Fibroblast of lung (primary cell): ENCODE measurements around the gene RAB25. TPM values are rescaled to one million over a fixed set of nuclear protein-coding genes. Genes with fewer than 3 reads are reported as not detected.
"Not testable (repeated sequence)": the region's sequence is repeated elsewhere in the genome, so short reads cannot be mapped to it uniquely, and the experiment has no call there.

Experiments
- DNase-seq, 2 donors: peaks; one replicate each; pipeline versions ENCODE4 v3.0.0 to v3.0.0-alpha.2; 2010; ENCODE audit warnings: low read depth in 2 of 2
- H2AFZ ChIP-seq: 2 replicates; pipeline ENCODE4 v1.5.1; 2012; ENCODE audit warnings: low read length, control low read depth, inconsistent platforms
- H3K27ac ChIP-seq: 2 replicates; pipeline ENCODE4 v1.5.1; 2011; ENCODE audit warnings: low read length, control low read depth; ENCODE audit not compliant: insufficient read depth
- H3K27me3 ChIP-seq: 2 replicates; pipeline ENCODE4 v1.5.1; 2011; ENCODE audit warnings: mild to moderate bottlenecking, low read length; ENCODE audit not compliant: control insufficient read depth, insufficient read depth
- H3K36me3 ChIP-seq: 2 replicates; pipeline ENCODE4 v1.5.1; 2011; ENCODE audit warnings: low read length; ENCODE audit not compliant: control insufficient read depth, insufficient read depth
- H3K4me1 ChIP-seq: 2 replicates; pipeline ENCODE4 v1.5.1; 2011; ENCODE audit warnings: low read length; ENCODE audit not compliant: control insufficient read depth, insufficient read depth; ENCODE audit errors: extremely low read depth
- H3K4me2 ChIP-seq: 2 replicates; pipeline ENCODE4 v1.5.1; 2011; ENCODE audit warnings: low read length, control low read depth; ENCODE audit not compliant: insufficient read depth; ENCODE audit errors: extremely low read depth
- H3K4me3 ChIP-seq, 4 experiments: fragments of 200-600 bp in 1 of 4; sonication (generic) in 1 of 4; replicated peaks in 1 of 4; 2 replicates each; pipeline ENCODE4 v1.5.1; 2011 to 2016; ENCODE audit warnings: low read length in 4 of 4, low read depth in 3 of 4, mild to moderate bottlenecking in 3 of 4, control low read depth in 2 of 4, inconsistent platforms in 1 of 4, mixed read lengths in 1 of 4; ENCODE audit not compliant: insufficient read depth in 1 of 4; ENCODE audit errors: control extremely low read depth in 1 of 4
- H3K79me2 ChIP-seq: 2 replicates; pipeline ENCODE4 v1.5.1; 2012; ENCODE audit warnings: mild to moderate bottlenecking, low read length, inconsistent platforms; ENCODE audit not compliant: control insufficient read depth, insufficient read depth
- H3K9ac ChIP-seq: 2 replicates; pipeline ENCODE4 v1.5.1; 2011; ENCODE audit warnings: mild to moderate bottlenecking, low read length, control low read depth; ENCODE audit not compliant: insufficient read depth
- H3K9me3 ChIP-seq: 2 replicates; pipeline ENCODE4 v1.5.1; 2012; ENCODE audit warnings: low read depth, low read length; ENCODE audit not compliant: control insufficient read depth, insufficient read depth
- H4K20me1 ChIP-seq: 2 replicates; pipeline ENCODE4 v1.5.1; 2011; ENCODE audit warnings: low read length; ENCODE audit not compliant: control insufficient read depth, insufficient read depth; ENCODE audit errors: extremely low read depth
- EZH2 ChIP-seq: IDR thresholded peaks from 2 replicates; pipeline ENCODE4 v1.5.1; 2012; ENCODE audit warnings: low read length, control low read depth, mild to moderate bottlenecking; ENCODE audit errors: missing control alignments
- polyA plus RNA-seq, 2 donors: library from polyadenylated mRNA; depleted of rRNA in 1 of 2; stranded (reverse) in 1 of 2; unstranded in 1 of 2; fragments of >200 nt; gene quantifications; 2 replicates each; pipeline ENCODE4 v1.2.1, GENCODE V29; 2011 to 2012; ENCODE audit warnings: missing spikeins in 1 of 2
- total RNA-seq: library from RNA; depleted of rRNA; stranded (reverse); fragments of >200 nt; gene quantifications from 2 replicates; pipeline ENCODE4 v1.2.1, GENCODE V29; 2014
- TF ChIP-seq, protein P1 (sequence below), 2 donors: IDR thresholded peaks in 1 of 2; conservative IDR thresholded peaks in 1 of 2; 1 replicate in 1 of 2; 2 replicates in 1 of 2; pipeline ENCODE4 v1.5.1; 2011 to 2012; ENCODE audit warnings: low read length in 2 of 2, control low read depth in 1 of 2, inconsistent platforms in 1 of 2, low read depth in 1 of 2, mild to moderate bottlenecking in 1 of 2

Gene RAB25
- total and polyA plus RNA-seq, 2 donors (not counting 1 experiment from before 2014, with no cell fraction given) = not detected

DNA sequence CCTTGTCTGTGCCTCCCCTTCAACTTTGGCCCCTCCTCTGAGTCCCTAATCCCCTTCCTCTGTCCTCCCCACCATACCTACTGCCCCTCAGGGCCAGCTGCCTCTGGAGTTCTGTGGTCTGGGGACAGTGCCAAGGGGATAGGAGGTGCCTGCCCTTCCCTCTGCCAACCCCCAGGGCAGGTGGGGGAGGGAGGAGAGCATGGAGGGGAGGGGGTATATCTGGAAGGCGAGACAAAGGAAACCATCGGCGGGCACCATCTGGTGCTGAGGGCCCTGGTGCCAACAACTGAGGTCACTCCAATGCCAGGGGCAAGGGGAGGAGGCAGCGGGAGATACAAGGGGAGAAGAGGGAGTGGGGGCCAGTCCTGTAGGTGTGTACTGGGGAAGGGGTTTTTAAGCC, 9.6 kb downstream of the RAB25 start:
- Histone ChIP-seq H3K4me2 (no peak overlapping the region), H3K79me2 (no peaks in the 10 kb centered on the region), H4K20me1 (no peaks in the 10 kb centered on the region), H3K4me1 (no peaks in the 10 kb centered on the region), H3K27ac (no peak overlapping the region), H3K36me3 (no peaks in the 10 kb centered on the region), H3K9me3 (no peaks in the 10 kb centered on the region), H3K9ac (no peak overlapping the region), H3K4me3 (no peak overlapping the region), H3K27me3 (no peaks in the 10 kb centered on the region), H2AFZ (no peak overlapping the region)
- DNase-seq = no peak
- TF ChIP-seq EZH2 = no peak
- TF ChIP-seq, protein P1, sequence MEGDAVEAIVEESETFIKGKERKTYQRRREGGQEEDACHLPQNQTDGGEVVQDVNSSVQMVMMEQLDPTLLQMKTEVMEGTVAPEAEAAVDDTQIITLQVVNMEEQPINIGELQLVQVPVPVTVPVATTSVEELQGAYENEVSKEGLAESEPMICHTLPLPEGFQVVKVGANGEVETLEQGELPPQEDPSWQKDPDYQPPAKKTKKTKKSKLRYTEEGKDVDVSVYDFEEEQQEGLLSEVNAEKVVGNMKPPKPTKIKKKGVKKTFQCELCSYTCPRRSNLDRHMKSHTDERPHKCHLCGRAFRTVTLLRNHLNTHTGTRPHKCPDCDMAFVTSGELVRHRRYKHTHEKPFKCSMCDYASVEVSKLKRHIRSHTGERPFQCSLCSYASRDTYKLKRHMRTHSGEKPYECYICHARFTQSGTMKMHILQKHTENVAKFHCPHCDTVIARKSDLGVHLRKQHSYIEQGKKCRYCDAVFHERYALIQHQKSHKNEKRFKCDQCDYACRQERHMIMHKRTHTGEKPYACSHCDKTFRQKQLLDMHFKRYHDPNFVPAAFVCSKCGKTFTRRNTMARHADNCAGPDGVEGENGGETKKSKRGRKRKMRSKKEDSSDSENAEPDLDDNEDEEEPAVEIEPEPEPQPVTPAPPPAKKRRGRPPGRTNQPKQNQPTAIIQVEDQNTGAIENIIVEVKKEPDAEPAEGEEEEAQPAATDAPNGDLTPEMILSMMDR (conservative IDR thresholded peaks at IDR 0.05 in 1 of 2, IDR thresholded peaks at IDR 0.05 in 1 of 2; ENCODE audit: low read depth in 1 of 2, low read length in 2 of 2) = no peak

DNA sequence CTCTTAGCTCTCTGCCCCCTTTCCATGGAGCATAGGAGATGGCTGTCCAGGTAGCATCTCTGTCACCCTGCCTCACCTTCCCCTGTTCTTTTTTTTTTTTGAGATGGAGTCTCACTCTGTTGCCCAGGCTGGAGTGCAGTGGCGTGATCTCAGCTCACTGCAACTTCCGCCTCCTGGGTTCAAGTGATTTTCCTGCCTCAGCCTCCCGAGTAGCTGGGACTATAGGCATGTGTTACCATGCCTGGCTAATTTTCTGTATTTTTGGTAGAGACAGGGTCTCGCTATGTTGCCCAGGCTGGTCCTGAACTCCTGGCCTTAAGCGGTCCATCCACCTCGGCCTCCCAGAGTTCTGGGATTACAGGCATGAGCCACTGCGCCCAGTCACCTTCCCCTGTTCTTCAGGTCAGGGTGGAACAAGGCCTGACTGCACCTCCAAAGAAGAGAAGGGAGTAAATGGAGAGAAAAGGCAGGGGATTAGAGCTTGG, 10.4 kb downstream of the RAB25 start:
- not testable (repeated sequence) for H3K9me3 ChIP-seq, H3K27me3 ChIP-seq, H3K36me3 ChIP-seq, H2AFZ ChIP-seq, H3K4me1 ChIP-seq, H3K9ac ChIP-seq, H3K27ac ChIP-seq, DNase-seq, H4K20me1 ChIP-seq, H3K4me3 ChIP-seq, H3K79me2 ChIP-seq, H3K4me2 ChIP-seq

DNA sequence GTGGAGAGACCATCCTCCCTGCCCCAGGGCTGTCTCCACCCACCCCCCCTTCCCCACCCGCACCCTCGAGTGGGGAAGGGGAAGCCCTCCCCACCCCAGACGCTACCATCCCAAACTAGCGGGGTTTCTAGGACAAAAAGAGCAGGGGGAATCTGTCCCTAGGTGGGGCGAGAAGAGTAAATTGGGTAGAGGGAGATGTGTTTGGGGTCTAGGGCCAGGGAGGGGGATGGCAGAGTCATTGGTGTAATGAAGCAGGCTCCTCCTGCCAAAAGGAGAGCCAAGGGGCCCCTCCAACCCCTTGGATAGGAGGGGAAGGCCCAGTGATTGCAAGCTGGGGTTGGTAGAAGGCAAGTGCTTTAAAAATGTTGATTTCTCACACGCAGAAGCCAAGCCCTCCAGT, 11.3 kb downstream of the RAB25 start:
- Histone ChIP-seq H2AFZ (no peak overlapping the region), H3K9ac (no peak overlapping the region)

DNA sequence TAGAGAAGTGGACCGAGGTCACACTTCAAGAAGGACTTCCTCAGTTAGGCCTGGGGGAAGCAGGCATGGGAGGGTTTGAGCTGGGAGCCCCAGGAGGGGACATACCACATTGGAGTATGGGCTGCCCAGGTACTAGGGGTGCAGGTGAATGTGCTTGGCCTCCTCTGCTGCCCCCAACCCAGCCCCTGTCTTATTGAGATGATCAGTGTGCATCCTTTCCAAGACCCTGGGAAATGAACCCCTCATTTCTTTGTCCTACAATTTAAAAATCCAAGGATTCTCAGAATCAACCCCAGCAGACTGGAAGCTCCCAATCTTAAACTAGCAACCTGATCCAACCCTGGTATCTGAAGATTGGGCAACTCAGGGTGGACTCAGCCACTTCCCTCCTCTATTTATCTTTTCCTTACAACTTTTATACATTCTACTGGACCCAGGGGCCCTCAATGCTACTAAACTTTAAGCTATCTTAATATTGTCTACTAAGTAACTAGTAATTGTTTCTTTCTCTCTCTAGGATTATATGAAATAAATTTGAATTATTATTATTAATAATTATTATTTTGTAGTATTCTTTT, 12.2 kb downstream of the RAB25 start:
- H3K27me3 ChIP-seq = no peaks in the 10 kb centered on the region
- no peak overlapping the region for H3K4me2 ChIP-seq
- H4K20me1 ChIP-seq = no peaks in the 10 kb centered on the region
- H3K4me3 ChIP-seq = no peak overlapping the region
- no peak for DNase-seq
- no peaks in the 10 kb centered on the region for H3K79me2 ChIP-seq
- no peaks in the 10 kb centered on the region for H3K4me1 ChIP-seq
- no peak overlapping the region for H3K9ac ChIP-seq
- H3K27ac ChIP-seq = no peak overlapping the region
- H3K9me3 ChIP-seq = no peaks in the 10 kb centered on the region
- no peak overlapping the region for H2AFZ ChIP-seq
- TF ChIP-seq, protein P1 (conservative IDR thresholded peaks at IDR 0.05 in 1 of 2, IDR thresholded peaks at IDR 0.05 in 1 of 2; ENCODE audit: low read depth in 1 of 2, low read length in 2 of 2) = no peak
- no peak for TF ChIP-seq EZH2
- peaks cover 2% of the 10 kb centered on the region for H3K36me3 ChIP-seq

More for the DNA sequence above, 11.3 kb downstream of the RAB25 start:
- TF ChIP-seq EZH2 = no peak
- Histone ChIP-seq H3K4me2 (no peak overlapping the region), H3K4me1 (no peaks in the 10 kb centered on the region), H3K79me2 (no peaks in the 10 kb centered on the region), H4K20me1 (no peaks in the 10 kb centered on the region), H3K4me3 (no peak overlapping the region), H3K36me3 (peaks cover 2% of the 10 kb centered on the region), H3K27me3 (no peaks in the 10 kb centered on the region), H3K9me3 (no peaks in the 10 kb centered on the region), H3K27ac (no peak overlapping the region)
- no peak for DNase-seq
